Measurements from ENCODE around the gene IRF8.
"Not testable (repeated sequence)": the region's sequence is repeated elsewhere in the genome, so short reads cannot be mapped to it uniquely, and the experiment has no call there.

IRF8 gene

GRCh38 chr16:85869206-85869605, 29.8 kb upstream of the IRF8 start:
- DNase-seq: no peak

GRCh38 chr16:85869785-85870558, 29.0 kb upstream of the IRF8 start:
- no peak for DNase-seq

GRCh38 chr16:85871756-85872155, 27.2 kb upstream of the IRF8 start:
- DNase-seq: no peak

GRCh38 chr16:85872734-85873133, 26.2 kb upstream of the IRF8 start:
- no peak for DNase-seq

GRCh38 chr16:85873153-85873552, 25.8 kb upstream of the IRF8 start:
- DNase-seq: no peak

GRCh38 chr16:85874031-85874430, 24.9 kb upstream of the IRF8 start:
- DNase-seq: not testable (repeated sequence)

GRCh38 chr16:85878407-85878806, 20.6 kb upstream of the IRF8 start:
- no peak for DNase-seq

GRCh38 chr16:85878875-85879274, 20.1 kb upstream of the IRF8 start:
- no peak for DNase-seq

- DNase-seq: no peak
These were observed 19.4 kb upstream of the IRF8 start for GRCh38 chr16:85879549-85879948.

GRCh38 chr16:85879975-85880831, 18.8 kb upstream of the IRF8 start:
- DNase-seq: no peak

GRCh38 chr16:85880861-85881260, 18.1 kb upstream of the IRF8 start:
- DNase-seq: no peak

- DNase-seq: no peak
These were observed 17.5 kb upstream of the IRF8 start for GRCh38 chr16:85881436-85881835.

- DNase-seq: no peak
These were observed 16.7 kb upstream of the IRF8 start for GRCh38 chr16:85882181-85882810.

- DNase-seq: no peak
These were observed 15.1 kb upstream of the IRF8 start for GRCh38 chr16:85883813-85884212.

GRCh38 chr16:85884808-85885463, 14.0 kb upstream of the IRF8 start:
- DNase-seq: no peak

GRCh38 chr16:85885537-85885936, 13.4 kb upstream of the IRF8 start:
- DNase-seq: no peak

GRCh38 chr16:85888405-85889331, 10.3 kb upstream of the IRF8 start:
- no peak for DNase-seq

- no peak for DNase-seq
These were observed 7.8 kb upstream of the IRF8 start for GRCh38 chr16:85891033-85891775.

GRCh38 chr16:85891776-85892166, 7.2 kb upstream of the IRF8 start:
- DNase-seq: no peak

GRCh38 chr16:85892760-85893159, 6.2 kb upstream of the IRF8 start:
- no peak for DNase-seq

GRCh38 chr16:85894266-85894665, 4.7 kb upstream of the IRF8 start:
- DNase-seq: no peak

All from activated CD4-positive, alpha-beta T cell treated with anti-CD3 and anti-CD28 coated beads for 1 hour (primary cell).